Subcutaneous abdominal adipose tissue (tissue), 5 donors: ENCODE measurements around the gene ANKS1A.
"Not testable (repeated sequence)": the region's sequence is repeated elsewhere in the genome, so short reads cannot be mapped to it uniquely, and the experiment has no call there.

Source experiments
- H3K27ac ChIP-seq: one replicate; pipeline ENCODE4 v1.7.0; 2013; ENCODE audit warnings: low read depth, mild to moderate bottlenecking, inconsistent platforms, low read length, moderate library complexity
- H3K27me3 ChIP-seq, 5 donors: one replicate each; pipeline ENCODE4 v1.7.0; 2013; ENCODE audit warnings: low read length in 5 of 5, inconsistent platforms in 1 of 5; ENCODE audit not compliant: control insufficient read depth in 5 of 5, insufficient read depth in 4 of 5
- H3K36me3 ChIP-seq, 5 donors: one replicate each; pipeline ENCODE4 v1.7.0; 2013; ENCODE audit warnings: low read length in 5 of 5; ENCODE audit not compliant: control insufficient read depth in 5 of 5, insufficient read depth in 5 of 5
- H3K4me1 ChIP-seq, 5 donors: one replicate each; pipeline ENCODE4 v1.7.0; 2013; ENCODE audit warnings: low read length in 5 of 5, mild to moderate bottlenecking in 3 of 5, moderate library complexity in 1 of 5; ENCODE audit not compliant: control insufficient read depth in 5 of 5, insufficient read depth in 5 of 5
- H3K4me3 ChIP-seq, 5 donors: one replicate each; pipeline ENCODE4 v1.7.0; 2013; ENCODE audit warnings: low read length in 5 of 5, low read depth in 1 of 5
- H3K9ac ChIP-seq, 5 donors: one replicate each; pipeline ENCODE4 v1.7.0; 2013; ENCODE audit warnings: low read length in 5 of 5, mild to moderate bottlenecking in 4 of 5, moderate library complexity in 3 of 5
- H3K9me3 ChIP-seq, 5 donors: one replicate each; pipeline ENCODE4 v1.7.0; 2013; ENCODE audit warnings: low read length in 5 of 5; ENCODE audit not compliant: control insufficient read depth in 5 of 5
- donor health status: healthy.
- donor health status: healthy.
- donor health status: healthy.
- donor health status: healthy.
- donor health status: healthy.

The ANKS1A gene

GRCh38 chr6:35096129-35096862 lies 207.2 kb downstream of the ANKS1A start:
- Histone ChIP-seq H3K27me3 (no peaks in the 10 kb centered on the region), H3K4me3 (no peak overlapping the region), H3K9ac (no peak overlapping the region), H3K4me1 (peaks cover 10 to 34% (median 30%) of the 10 kb centered on the region in 5 donors), H3K9me3 (no peaks in the 10 kb centered on the region), H3K36me3 (peaks cover 0 to 5% (median 0%) of the 10 kb centered on the region in 5 donors), H3K27ac (no peak overlapping the region)

GRCh38 chr6:35099116-35099515 lies 210.1 kb downstream of the ANKS1A start:
- no peak overlapping the region for H3K4me3 ChIP-seq
- H3K27me3 ChIP-seq, result no peaks in the 10 kb centered on the region
- no peak overlapping the region for H3K27ac ChIP-seq
- peaks cover 0 to 6% (median 5%) of the 10 kb centered on the region in 5 donors for H3K4me1 ChIP-seq
- H3K36me3 ChIP-seq, result no peaks in the 10 kb centered on the region
- no peaks in the 10 kb centered on the region for H3K9me3 ChIP-seq
- no peak overlapping the region for H3K9ac ChIP-seq

- no peaks in the 10 kb centered on the region for H3K36me3 ChIP-seq
- peaks cover 0 to 11% (median 3%) of the 10 kb centered on the region in 5 donors for H3K9me3 ChIP-seq
- no peak overlapping the region for H3K4me3 ChIP-seq
- no peak overlapping the region for H3K9ac ChIP-seq
- no peaks in the 10 kb centered on the region for H3K4me1 ChIP-seq
- no peaks in the 10 kb centered on the region for H3K27me3 ChIP-seq
- no peak overlapping the region for H3K27ac ChIP-seq
Measured at GRCh38 chr6:35105078-35105477, 216.0 kb downstream of the ANKS1A start.

- H3K27ac ChIP-seq, H3K4me3 ChIP-seq, H3K4me1 ChIP-seq, H3K27me3 ChIP-seq, H3K36me3 ChIP-seq, H3K9ac ChIP-seq: not testable (repeated sequence)
- peaks cover 0 to 11% (median 3%) of the 10 kb centered on the region in 5 donors for H3K9me3 ChIP-seq
Measured at GRCh38 chr6:35106061-35106460, 217.0 kb downstream of the ANKS1A start.

- not testable (repeated sequence) for H3K27ac ChIP-seq, H3K4me3 ChIP-seq, H3K9ac ChIP-seq, H3K36me3 ChIP-seq, H3K27me3 ChIP-seq, H3K4me1 ChIP-seq
- H3K9me3 ChIP-seq, result peaks cover 1 to 19% (median 5%) of the 10 kb centered on the region in 5 donors
Measured at GRCh38 chr6:35107208-35107607, 218.2 kb downstream of the ANKS1A start.

GRCh38 chr6:35107761-35108160 lies 218.7 kb downstream of the ANKS1A start:
- H3K27me3 ChIP-seq, H3K4me1 ChIP-seq, H3K36me3 ChIP-seq, H3K27ac ChIP-seq, H3K9ac ChIP-seq, H3K4me3 ChIP-seq: not testable (repeated sequence)
- peaks cover 3 to 20% (median 5%) of the 10 kb centered on the region in 5 donors for H3K9me3 ChIP-seq

- Histone ChIP-seq H3K27me3 (no peaks in the 10 kb centered on the region), H3K27ac (no peak overlapping the region), H3K4me1 (no peaks in the 10 kb centered on the region), H3K9me3 (peaks cover 3 to 20% (median 5%) of the 10 kb centered on the region in 5 donors), H3K4me3 (no peak overlapping the region), H3K36me3 (no peaks in the 10 kb centered on the region), H3K9ac (no peak overlapping the region)
Measured at GRCh38 chr6:35108309-35108885, 219.3 kb downstream of the ANKS1A start.

GRCh38 chr6:35120746-35121145 lies 231.7 kb downstream of the ANKS1A start:
- Histone ChIP-seq H3K4me3 (no peak overlapping the region), H3K4me1 (no peaks in the 10 kb centered on the region)

GRCh38 chr6:35124356-35124755 lies 235.3 kb downstream of the ANKS1A start:
- Histone ChIP-seq H3K9ac (no peak overlapping the region), H3K9me3 (peaks cover 0 to 4% (median 0%) of the 10 kb centered on the region in 5 donors), H3K27me3 (no peaks in the 10 kb centered on the region), H3K4me3 (no peak overlapping the region), H3K36me3 (no peaks in the 10 kb centered on the region), H3K27ac (no peak overlapping the region), H3K4me1 (no peaks in the 10 kb centered on the region)

More at GRCh38 chr6:35120746-35121145, 231.7 kb downstream of the ANKS1A start:
- H3K9ac ChIP-seq, result no peak overlapping the region
- peaks cover 0 to 4% (median 0%) of the 10 kb centered on the region in 5 donors for H3K9me3 ChIP-seq
- no peaks in the 10 kb centered on the region for H3K36me3 ChIP-seq
- no peaks in the 10 kb centered on the region for H3K27me3 ChIP-seq
- H3K27ac ChIP-seq, result no peak overlapping the region

- no peaks in the 10 kb centered on the region for H3K27me3 ChIP-seq
- H3K4me1 ChIP-seq, result no peaks in the 10 kb centered on the region
- peaks cover 0 to under 1% (median 0%) of the 10 kb centered on the region in 5 donors for H3K9me3 ChIP-seq
- no peaks in the 10 kb centered on the region for H3K36me3 ChIP-seq
- no peak overlapping the region for H3K27ac ChIP-seq
- H3K4me3 ChIP-seq, result no peak overlapping the region
- H3K9ac ChIP-seq, result no peak overlapping the region
Measured at GRCh38 chr6:35128042-35128441, 239.0 kb downstream of the ANKS1A start.
